ENCODE results near the gene TDRD10. TPM values are rescaled to one million over a fixed set of nuclear protein-coding genes. Genes with fewer than 3 reads are reported as not detected.

The TDRD10 gene
- total RNA-seq, 1 experiment from 2014 or later = 0.31 TPM

GRCh38 chr1:154591206-154591605 is 89.2 kb downstream of the TDRD10 start:
- Histone ChIP-seq H3K9ac (ENCODE audit: extremely low read depth, insufficient read length, low read length) (no peak overlapping the region), H3K23me2 (ENCODE audit: insufficient read length, low read depth, low read length, poor library complexity, severe bottlenecking) (no peaks in the 10 kb centered on the region), H2BK20ac (ENCODE audit: low read depth, low read length, poor library complexity, severe bottlenecking) (no peak overlapping the region), H3K4me2 (ENCODE audit: insufficient read depth, insufficient read length, low read length) (no peak overlapping the region), H3K79me1 (ENCODE audit: insufficient read depth, low read depth, low read length, poor library complexity, severe bottlenecking) (no peaks in the 10 kb centered on the region), H3K4me1 (ENCODE audit: insufficient read depth, low read length) (no peaks in the 10 kb centered on the region), H3K18ac (ENCODE audit: insufficient read length, low read depth, low read length) (no peak overlapping the region), H3K23ac (ENCODE audit: insufficient read length, low read depth, low read length) (no peak overlapping the region), H2BK5ac (ENCODE audit: insufficient read length, low read length) (no peak overlapping the region), H3K9me3 (ENCODE audit: control insufficient read depth, low read depth, low read length) (no peaks in the 10 kb centered on the region), H3K27ac (ENCODE audit: insufficient read length, low read depth, low read length) (no peak overlapping the region), H3K4ac (ENCODE audit: low read depth, low read length) (no peak overlapping the region), H4K91ac (ENCODE audit: insufficient read length, low read depth, low read length) (no peak overlapping the region), H3K14ac (ENCODE audit: insufficient read depth, low read length) (no peak overlapping the region), H3K79me2 (ENCODE audit: insufficient read depth, low read length) (no peaks in the 10 kb centered on the region), H2BK12ac (ENCODE audit: insufficient read length, low read depth, low read length) (no peak overlapping the region), H2AFZ (ENCODE audit: low read length) (no peak overlapping the region), H3T11ph (ENCODE audit: low read length) (no peak overlapping the region), H2AK5ac (ENCODE audit: insufficient read length, low read length) (no peak overlapping the region), H3K27me3 (ENCODE audit: insufficient read depth, low read length) (no peaks in the 10 kb centered on the region), H2BK120ac (ENCODE audit: low read depth, low read length, poor library complexity, severe bottlenecking) (no peak overlapping the region), H3K56ac (ENCODE audit: insufficient read length, low read depth, low read length) (no peak overlapping the region), H2BK15ac (ENCODE audit: low read depth, low read length) (no peak overlapping the region), H4K20me1 (ENCODE audit: control insufficient read depth, insufficient read depth, insufficient read length) (peaks cover 3% of the 10 kb centered on the region), H4K8ac (replicated peaks; ENCODE audit: insufficient read length, low read depth, low read length) (no peak overlapping the region), H4K5ac (ENCODE audit: insufficient read length, low read depth, low read length) (no peak overlapping the region)
- no peaks in the 10 kb centered on the region for H3K27me3 Mint-ChIP-seq (ENCODE audit: low read depth)
- H3K4me3 Mint-ChIP-seq = no peak overlapping the region
- H3K36me3 Mint-ChIP-seq (ENCODE audit: insufficient read depth in 1 of 3, low read depth in 3 of 3) = peaks cover 52 to 93% (median 86%) of the 10 kb centered on the region in 3 experiments; a peak in 6 of 7 replicates
- DNase-seq = no peak
- no peak for TF ChIP-seq CTCF (conservative IDR thresholded peaks at IDR 0.05)
- H3K9me3 Mint-ChIP-seq = no peaks in the 10 kb centered on the region
- no peak overlapping the region for H3K27ac Mint-ChIP-seq
- no CpG with 5 or more reads among the region's 7 CpGs for WGBS (ENCODE audit: extremely low coverage, insufficient read length, low lambda C conversion rate)
- no peaks in the 10 kb centered on the region for H3K4me1 Mint-ChIP-seq
